DOHH2 (cell line): Measurements from ENCODE around the gene GCC2.
"Not testable (repeated sequence)": the region's sequence is repeated elsewhere in the genome, so short reads cannot be mapped to it uniquely, and the experiment has no call there.

Experiments
- H3F3A ChIP-seq: fragments of 200-600 bp; sonication (generic), shearing (Covaris generic); 2 replicates; pipeline ENCODE4 v1.6.0; 2016; ENCODE audit warnings: antibody characterized with exemption, mild to moderate bottlenecking; ENCODE audit not compliant: control insufficient read depth, insufficient read depth
- H3K27ac ChIP-seq: fragments of 200-600 bp; sonication (generic); 2 replicates; pipeline ENCODE4 v1.5.1; 2014; ENCODE audit warnings: low read depth, mild to moderate bottlenecking, low read length, moderate library complexity
- H3K27me3 ChIP-seq: fragments of 200-600 bp; sonication (generic); 2 replicates; pipeline ENCODE4 v1.6.1; 2014; ENCODE audit warnings: mild to moderate bottlenecking, low read length, mixed read lengths; ENCODE audit not compliant: control insufficient read depth
- H3K36me3 ChIP-seq: fragments of 200-600 bp; sonication (generic); 2 replicates; pipeline ENCODE4 v1.6.1; 2014; ENCODE audit warnings: mild to moderate bottlenecking, low read length, moderate library complexity, mixed read lengths; ENCODE audit not compliant: control insufficient read depth
- H3K4me1 ChIP-seq: fragments of 200-600 bp; sonication (generic); 2 replicates; pipeline ENCODE4 v1.6.1; 2014; ENCODE audit warnings: mild to moderate bottlenecking, low read length, mixed read lengths; ENCODE audit not compliant: control insufficient read depth
- H3K4me2 ChIP-seq: fragments of 200-600 bp; sonication (generic); 2 replicates; pipeline ENCODE4 v1.6.0; 2014; ENCODE audit warnings: mild to moderate bottlenecking, low read length, moderate library complexity
- H3K4me3 ChIP-seq: fragments of 200-600 bp; sonication (generic); 2 replicates; pipeline ENCODE4 v1.5.1; 2014; ENCODE audit warnings: mild to moderate bottlenecking, low read length, mixed read lengths
- H3K79me2 ChIP-seq: fragments of 200-600 bp; sonication (generic); 2 replicates; pipeline ENCODE4 v1.6.1; 2014; ENCODE audit warnings: mild to moderate bottlenecking, low read length, mixed read lengths; ENCODE audit not compliant: control insufficient read depth
- H3K9me2 ChIP-seq: fragments of 200-600 bp; sonication (generic); replicated peaks from 2 replicates; pipeline ENCODE4 v1.6.1; 2014; ENCODE audit warnings: mild to moderate bottlenecking, low read length, mixed read lengths; ENCODE audit not compliant: control insufficient read depth
- H3K9me3 ChIP-seq: fragments of 200-600 bp; sonication (generic); 2 replicates; pipeline ENCODE4 v1.6.1; 2014; ENCODE audit warnings: antibody characterized with exemption, low read length, mixed read lengths; ENCODE audit not compliant: control insufficient read depth, insufficient read depth
- H4K20me1 ChIP-seq: fragments of 200-600 bp; sonication (generic); 2 replicates; pipeline ENCODE4 v1.6.0; 2014; ENCODE audit warnings: low read depth, mild to moderate bottlenecking, antibody characterized with exemption, low read length, moderate library complexity; ENCODE audit not compliant: control insufficient read depth, insufficient read depth
- EZH2phosphoT487 ChIP-seq: fragments of 200-600 bp; sonication (generic); IDR thresholded peaks from 2 replicates; pipeline ENCODE4 v1.6.1; 2017; ENCODE audit warnings: borderline replicate concordance, mild to moderate bottlenecking, antibody characterized with exemption, low read length, moderate library complexity, mixed read lengths
- TF ChIP-seq, protein P1 (sequence below): fragments of 200-600 bp; sonication (generic); IDR thresholded peaks from one replicate; pipeline ENCODE4 v1.5.1; 2014; ENCODE audit warnings: antibody characterized with exemption, mild to moderate bottlenecking, low read depth, low read length; ENCODE audit not compliant: poor library complexity, severe bottlenecking

Gene GCC2

GRCh38 chr2:108423067-108423466 lies 25.9 kb upstream of the GCC2 start:
- TF ChIP-seq, protein P1, sequence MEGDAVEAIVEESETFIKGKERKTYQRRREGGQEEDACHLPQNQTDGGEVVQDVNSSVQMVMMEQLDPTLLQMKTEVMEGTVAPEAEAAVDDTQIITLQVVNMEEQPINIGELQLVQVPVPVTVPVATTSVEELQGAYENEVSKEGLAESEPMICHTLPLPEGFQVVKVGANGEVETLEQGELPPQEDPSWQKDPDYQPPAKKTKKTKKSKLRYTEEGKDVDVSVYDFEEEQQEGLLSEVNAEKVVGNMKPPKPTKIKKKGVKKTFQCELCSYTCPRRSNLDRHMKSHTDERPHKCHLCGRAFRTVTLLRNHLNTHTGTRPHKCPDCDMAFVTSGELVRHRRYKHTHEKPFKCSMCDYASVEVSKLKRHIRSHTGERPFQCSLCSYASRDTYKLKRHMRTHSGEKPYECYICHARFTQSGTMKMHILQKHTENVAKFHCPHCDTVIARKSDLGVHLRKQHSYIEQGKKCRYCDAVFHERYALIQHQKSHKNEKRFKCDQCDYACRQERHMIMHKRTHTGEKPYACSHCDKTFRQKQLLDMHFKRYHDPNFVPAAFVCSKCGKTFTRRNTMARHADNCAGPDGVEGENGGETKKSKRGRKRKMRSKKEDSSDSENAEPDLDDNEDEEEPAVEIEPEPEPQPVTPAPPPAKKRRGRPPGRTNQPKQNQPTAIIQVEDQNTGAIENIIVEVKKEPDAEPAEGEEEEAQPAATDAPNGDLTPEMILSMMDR, result no peak
- no peak for TF ChIP-seq EZH2phosphoT487
- Histone ChIP-seq H3K9me3 (no peaks in the 10 kb centered on the region), H3K4me2 (no peak overlapping the region), H3K36me3 (no peaks in the 10 kb centered on the region), H3K27ac (no peak overlapping the region), H3K9me2 (no peaks in the 10 kb centered on the region), H3K79me2 (no peaks in the 10 kb centered on the region), H3K4me1 (no peaks in the 10 kb centered on the region), H3K4me3 (no peak overlapping the region), H4K20me1 (no peaks in the 10 kb centered on the region), H3K27me3 (no peaks in the 10 kb centered on the region), H3F3A (no peaks in the 10 kb centered on the region)

DNA sequence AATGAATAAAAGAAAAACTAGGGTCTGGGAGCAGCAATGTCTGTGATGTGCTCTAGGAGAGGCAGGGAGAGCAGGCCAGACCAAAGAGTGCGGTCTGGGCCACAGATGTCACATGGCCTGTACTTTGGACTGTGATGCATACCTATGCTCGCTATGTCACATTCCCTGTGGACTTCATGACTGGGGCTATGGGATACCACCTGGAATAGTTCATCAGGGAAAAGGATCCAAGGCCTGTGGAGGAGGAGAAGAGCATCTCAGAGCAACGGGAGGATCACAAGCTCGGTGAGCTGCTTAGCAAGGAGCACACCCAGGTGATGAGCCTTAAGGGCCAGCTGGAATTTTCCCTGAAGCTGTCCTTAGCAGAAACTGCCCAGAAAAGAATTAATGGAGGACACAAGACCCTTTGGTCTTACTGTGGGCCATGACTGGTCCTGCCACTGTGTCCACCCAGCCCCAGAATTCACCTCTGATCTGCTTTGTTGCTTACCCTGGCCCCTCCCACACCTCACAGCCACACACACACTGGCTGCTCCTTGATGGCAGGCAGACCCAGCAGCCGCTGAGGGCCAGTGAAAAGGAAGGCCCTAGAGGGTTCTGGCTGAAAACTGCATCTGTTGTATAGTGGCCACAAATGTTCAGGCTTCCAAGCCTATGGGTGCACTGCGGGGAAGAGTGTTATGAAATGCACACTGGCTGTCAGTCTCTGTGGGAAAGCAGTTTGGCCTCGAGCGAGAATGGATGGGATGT lies 25.3 kb upstream of the GCC2 start:
- Histone ChIP-seq H3K9me3 (no peaks in the 10 kb centered on the region), H3K79me2 (no peaks in the 10 kb centered on the region), H3K4me1 (no peaks in the 10 kb centered on the region), H3K4me3 (no peak overlapping the region), H3F3A (no peaks in the 10 kb centered on the region), H3K27me3 (no peaks in the 10 kb centered on the region), H3K36me3 (no peaks in the 10 kb centered on the region), H3K4me2 (no peak overlapping the region), H4K20me1 (no peaks in the 10 kb centered on the region), H3K27ac (no peak overlapping the region), H3K9me2 (no peaks in the 10 kb centered on the region)
- TF ChIP-seq, protein P1, result no peak
- no peak for TF ChIP-seq EZH2phosphoT487

- Histone ChIP-seq H3K9me2 (no peaks in the 10 kb centered on the region), H3K9me3 (no peaks in the 10 kb centered on the region), H3F3A (no peaks in the 10 kb centered on the region), H3K4me3 (no peak overlapping the region), H3K27me3 (no peaks in the 10 kb centered on the region), H3K79me2 (no peaks in the 10 kb centered on the region), H4K20me1 (no peaks in the 10 kb centered on the region), H3K4me2 (no peak overlapping the region), H3K4me1 (no peaks in the 10 kb centered on the region), H3K36me3 (no peaks in the 10 kb centered on the region), H3K27ac (no peak overlapping the region)
- no peak for TF ChIP-seq EZH2phosphoT487
- TF ChIP-seq, protein P1, result no peak
Observed at GRCh38 chr2:108428286-108429009, 20.6 kb upstream of the GCC2 start.

- H3K79me2 ChIP-seq, H3K4me3 ChIP-seq, H4K20me1 ChIP-seq, H3K36me3 ChIP-seq, H3K27me3 ChIP-seq, H3K4me2 ChIP-seq, H3K9me3 ChIP-seq, H3K9me2 ChIP-seq, H3K27ac ChIP-seq, H3F3A ChIP-seq, H3K4me1 ChIP-seq: not testable (repeated sequence)
Observed at GRCh38 chr2:108435578-108435977, 13.4 kb upstream of the GCC2 start.
